B cell (primary cell): ENCODE data around the gene NPPA. TPM values are rescaled to one million over a fixed set of nuclear protein-coding genes. Genes with fewer than 3 reads are reported as not detected.

ENCODE experiments used
- ATAC-seq: fragments of 200-7000 bp; cut with Tn5 transposase; one replicate; pipeline ENCODE4 v1.10.0; 2021; ENCODE audit warnings: low read depth, mild to moderate bottlenecking, moderate number of reproducible peaks, moderate library complexity
- CTCF ChIA-PET: fragments of 350-600 bp; sonication (Branson Sonifier 250); formaldehyde crosslinking; loops from one replicate; lab custom pipeline; 2021; ENCODE audit warnings: antibody characterized with exemption, inconsistent platforms; lab: Charles Lee
- POLR2A ChIA-PET: fragments of 350-600 bp; sonication (Branson Sonifier 250); formaldehyde crosslinking; loops from one replicate; lab custom pipeline; 2021; ENCODE audit warnings: antibody characterized with exemption; lab: Charles Lee
- DNase-seq: peaks from one replicate; pipeline ENCODE4 v3.0.0; 2013
- H2AFZ ChIP-seq: 2 replicates; pipeline ENCODE4 v1.6.1; 2012; ENCODE audit warnings: mild to moderate bottlenecking, low read depth, low read length; ENCODE audit not compliant: insufficient read depth, poor library complexity, severe bottlenecking
- H3K27ac ChIP-seq, 2 donors: 1 replicate in 1 of 2; 2 replicates in 1 of 2; pipeline ENCODE4 v1.5.1; 2012 to 2013; ENCODE audit warnings: low read length in 2 of 2, mild to moderate bottlenecking in 2 of 2, moderate library complexity in 1 of 2
- H3K27me3 ChIP-seq, 4 experiments: fragments of 200-600 bp in 1 of 4; sonication (generic) in 1 of 4; replicated peaks in 1 of 4; 1 replicate in 2 of 4; 2 replicates in 2 of 4; pipeline versions ENCODE4 v1.6.1 to v1.7.0; 2013 to 2016; ENCODE audit warnings: low read length in 3 of 4, mild to moderate bottlenecking in 2 of 4, mixed read lengths in 1 of 4, moderate library complexity in 1 of 4; ENCODE audit not compliant: insufficient read depth in 4 of 4, control insufficient read depth in 3 of 4; ENCODE audit errors: control extremely low read depth in 1 of 4
- H3K36me3 ChIP-seq, 2 experiments: replicated peaks in 1 of 2; 1 replicate in 1 of 2; 2 replicates in 1 of 2; pipeline versions ENCODE4 v1.6.1 to v1.7.1; 2013; ENCODE audit warnings: low read length in 1 of 2; ENCODE audit not compliant: insufficient read depth in 2 of 2, control insufficient read depth in 1 of 2; ENCODE audit errors: control extremely low read depth in 1 of 2, extremely low read depth in 1 of 2
- H3K4me1 ChIP-seq, 2 donors: fragments of 200-600 bp in 1 of 2; sonication (generic) in 1 of 2; 1 replicate in 1 of 2; 2 replicates in 1 of 2; pipeline versions ENCODE4 v1.5.1 to v1.6.1; 2013 to 2017; ENCODE audit warnings: low read length in 2 of 2; ENCODE audit not compliant: control insufficient read depth in 2 of 2, insufficient read depth in 2 of 2
- H3K4me2 ChIP-seq: replicated peaks from 2 replicates; pipeline ENCODE3; 2012; ENCODE audit warnings: mild to moderate bottlenecking, low read depth, low read length; ENCODE audit not compliant: poor library complexity, severe bottlenecking
- H3K4me3 ChIP-seq, 5 experiments: fragments of 200-600 bp in 1 of 5; sonication (generic) in 1 of 5; 1 replicate in 3 of 5; 2 replicates in 2 of 5; pipeline versions ENCODE4 v1.5.1 to v1.7.0; 2011 to 2016; ENCODE audit warnings: low read length in 4 of 5, mild to moderate bottlenecking in 4 of 5, low read depth in 2 of 5, control low read depth in 1 of 5, moderate library complexity in 1 of 5; ENCODE audit not compliant: insufficient read depth in 1 of 5; ENCODE audit errors: control extremely low read depth in 1 of 5, extremely low read depth in 1 of 5
- H3K79me2 ChIP-seq: fragments of 200-600 bp; sonication (generic); one replicate; pipeline ENCODE4 v1.6.0; 2016; ENCODE audit warnings: low read length; ENCODE audit not compliant: control insufficient read depth, insufficient read depth
- H3K9ac ChIP-seq: fragments of 200-600 bp; sonication (generic); 2 replicates; pipeline ENCODE4 v1.6.1; 2017; ENCODE audit warnings: mild to moderate bottlenecking, low read length, moderate library complexity
- H3K9me3 ChIP-seq, 3 donors: one replicate each; pipeline versions ENCODE4 v1.6.1 to v1.7.1; 2013; ENCODE audit warnings: low read length in 2 of 3; ENCODE audit not compliant: control insufficient read depth in 2 of 3, insufficient read depth in 1 of 3; ENCODE audit errors: control extremely low read depth in 1 of 3
- H4K20me1 ChIP-seq: 2 replicates; pipeline ENCODE4 v1.6.0; 2012; ENCODE audit warnings: mild to moderate bottlenecking, low read length; ENCODE audit not compliant: insufficient read depth, control insufficient read depth, poor library complexity, severe bottlenecking
- H3K27ac Mint-ChIP-seq: one replicate; pipeline ENCODE4 v1.8.0; 2021; ENCODE audit warnings: mixed read lengths
- H3K27me3 Mint-ChIP-seq: one replicate; pipeline ENCODE4 v1.8.0; 2021; ENCODE audit warnings: mixed read lengths
- H3K4me1 Mint-ChIP-seq: one replicate; pipeline ENCODE4 v1.8.0; 2021; ENCODE audit warnings: mixed read lengths
- H3K4me3 Mint-ChIP-seq: one replicate; pipeline ENCODE4 v1.8.0; 2021; ENCODE audit warnings: mixed read lengths
- H3K9me3 Mint-ChIP-seq: one replicate; pipeline ENCODE4 v1.8.0; 2022; ENCODE audit warnings: mixed read lengths; ENCODE audit not compliant: insufficient read depth
- EZH2 ChIP-seq: IDR thresholded peaks from 2 replicates; pipeline ENCODE4 v1.6.1; 2012; ENCODE audit warnings: borderline replicate concordance, low read depth, mild to moderate bottlenecking, moderate library complexity, low read length; ENCODE audit not compliant: insufficient read depth, poor library complexity, severe bottlenecking
- WGBS: methylation state at CpG from one replicate; pipeline ENCODE4 v1.1.5; 2013; ENCODE audit warnings: missing lambda C conversion rate; ENCODE audit not compliant: insufficient coverage; 5-methylcytosine and 5-hydroxymethylcytosine counted together
- intact Hi-C: fragments of 100-400 bp; cut with micrococcal nuclease; formaldehyde crosslinking; loops from one replicate; pipeline ENCODE4 v1.10.0; 2022
- polyA plus RNA-seq: library from polyadenylated mRNA; depleted of rRNA; stranded (reverse); fragments of >200 nt; gene quantifications from 2 replicates; pipeline ENCODE4 v1.2.3, GENCODE V29; 2012
- total RNA-seq, 2 donors: library from RNA; stranded (reverse); fragments of 120-200 nt in 1 of 2; gene quantifications; 1 replicate in 1 of 2; 2 replicates in 1 of 2; pipeline versions ENCODE4 v1.2.3 to v1.2.4, GENCODE V29; 2013 to 2022
- TF ChIP-seq, protein P1 (sequence below): fragments of 200-600 bp; IDR thresholded peaks from one replicate; pipeline ENCODE4 v1.8.0; 2022; ENCODE audit warnings: antibody characterized with exemption, mild to moderate bottlenecking

NPPA gene
- total and polyA plus RNA-seq, 2 donors (not counting 1 experiment from before 2014, with no cell fraction given): not detected

DNA sequence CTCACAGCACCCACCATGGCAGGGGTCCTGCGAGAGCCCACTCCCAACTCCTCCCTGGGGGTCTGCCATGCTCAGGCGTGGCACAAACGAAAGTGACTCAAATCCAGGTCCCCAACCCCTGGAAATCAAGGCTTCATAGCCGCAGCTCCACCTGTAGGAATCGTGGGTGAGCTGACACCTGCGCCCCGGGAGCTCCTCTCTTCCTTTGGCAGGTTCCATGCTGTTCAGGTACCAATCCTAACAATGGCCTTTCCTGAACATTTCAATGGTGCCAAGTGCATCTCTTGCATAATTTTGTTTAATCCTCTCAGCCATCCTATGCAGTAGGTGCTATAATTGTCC is 40.1 kb upstream of the NPPA start:
- Histone ChIP-seq H3K9me3 (no peaks in the 10 kb centered on the region), H3K27ac (no peak overlapping the region), H4K20me1 (no peaks in the 10 kb centered on the region), H3K79me2 (no peaks in the 10 kb centered on the region), H3K4me3 (no peak overlapping the region), H3K4me2 (no peak overlapping the region), H3K9ac (no peak overlapping the region), H3K27me3 (no peaks in the 10 kb centered on the region), H3K36me3 (no peaks in the 10 kb centered on the region), H2AFZ (no peak overlapping the region), H3K4me1 (no peaks in the 10 kb centered on the region)
- WGBS: 96% methylated on average over 7 of the region's 7 CpGs
- ATAC-seq (no peak), DNase-seq (no peak)
- Mint-ChIP-seq H3K27me3 (peaks cover 6% of the 10 kb centered on the region), H3K4me1 (no peaks in the 10 kb centered on the region), H3K9me3 (no peaks in the 10 kb centered on the region), H3K27ac (no peak overlapping the region), H3K4me3 (no peak overlapping the region)
- POLR2A ChIA-PET: no interaction called here
- TF ChIP-seq, protein P1, sequence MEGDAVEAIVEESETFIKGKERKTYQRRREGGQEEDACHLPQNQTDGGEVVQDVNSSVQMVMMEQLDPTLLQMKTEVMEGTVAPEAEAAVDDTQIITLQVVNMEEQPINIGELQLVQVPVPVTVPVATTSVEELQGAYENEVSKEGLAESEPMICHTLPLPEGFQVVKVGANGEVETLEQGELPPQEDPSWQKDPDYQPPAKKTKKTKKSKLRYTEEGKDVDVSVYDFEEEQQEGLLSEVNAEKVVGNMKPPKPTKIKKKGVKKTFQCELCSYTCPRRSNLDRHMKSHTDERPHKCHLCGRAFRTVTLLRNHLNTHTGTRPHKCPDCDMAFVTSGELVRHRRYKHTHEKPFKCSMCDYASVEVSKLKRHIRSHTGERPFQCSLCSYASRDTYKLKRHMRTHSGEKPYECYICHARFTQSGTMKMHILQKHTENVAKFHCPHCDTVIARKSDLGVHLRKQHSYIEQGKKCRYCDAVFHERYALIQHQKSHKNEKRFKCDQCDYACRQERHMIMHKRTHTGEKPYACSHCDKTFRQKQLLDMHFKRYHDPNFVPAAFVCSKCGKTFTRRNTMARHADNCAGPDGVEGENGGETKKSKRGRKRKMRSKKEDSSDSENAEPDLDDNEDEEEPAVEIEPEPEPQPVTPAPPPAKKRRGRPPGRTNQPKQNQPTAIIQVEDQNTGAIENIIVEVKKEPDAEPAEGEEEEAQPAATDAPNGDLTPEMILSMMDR: no peak
- no peak for TF ChIP-seq EZH2
- intact Hi-C loops: no loop called here
- CTCF ChIA-PET: interaction anchor here (0.8 kb wide), 1 partner anchor 49 kb away, joined by 3 read pairs; no protein-coding TSS in a partner anchor

DNA sequence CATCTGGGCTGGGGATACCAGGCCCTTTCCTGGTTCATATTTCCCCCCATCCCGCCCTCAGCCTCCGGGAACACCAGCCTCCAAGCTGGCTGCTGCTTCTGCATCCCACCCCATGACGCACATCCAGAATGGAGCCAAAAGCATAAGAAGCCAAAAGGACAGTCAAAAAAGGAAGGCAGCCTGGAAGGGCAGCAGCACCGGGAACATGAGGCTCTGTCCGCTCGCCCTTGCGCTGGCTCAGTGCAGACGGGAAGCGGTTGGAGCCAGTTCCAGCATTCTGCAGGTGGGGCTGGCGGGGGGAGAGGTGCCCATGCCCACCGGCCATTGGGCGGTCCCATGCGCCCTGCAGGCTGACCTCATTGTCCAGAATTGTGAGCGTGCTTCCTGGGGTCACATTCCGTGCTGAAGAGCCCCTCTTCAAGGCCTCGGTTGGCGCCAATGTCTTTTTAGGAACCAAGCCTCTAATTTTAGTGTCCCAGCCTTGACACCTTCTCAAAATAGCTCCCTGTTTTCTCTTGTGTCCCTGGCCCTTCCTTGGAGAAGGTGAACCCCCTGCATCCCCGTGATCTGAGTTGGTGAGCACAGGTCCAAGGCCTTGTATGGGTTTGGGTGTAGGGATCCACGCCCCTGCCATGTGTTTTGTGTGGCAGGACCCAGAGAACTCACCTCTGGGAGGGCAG is 39.5 kb upstream of the NPPA start:
- ChIA-PET CTCF (interaction anchor here (0.8 kb wide), 1 partner anchor 48 kb away, joined by 3 read pairs; no protein-coding TSS in a partner anchor), POLR2A (interaction anchor here (0.6 kb wide), 1 partner anchor 20 kb away, joined by 12 read pairs; no protein-coding TSS in a partner anchor)
- Histone ChIP-seq H3K4me3 (no peak overlapping the region), H3K4me1 (no peaks in the 10 kb centered on the region), H3K9ac (no peak overlapping the region), H3K4me2 (no peak overlapping the region), H3K9me3 (no peaks in the 10 kb centered on the region), H2AFZ (no peak overlapping the region), H3K79me2 (no peaks in the 10 kb centered on the region), H3K27ac (no peak overlapping the region), H3K36me3 (no peaks in the 10 kb centered on the region), H3K27me3 (no peaks in the 10 kb centered on the region), H4K20me1 (no peaks in the 10 kb centered on the region)
- Mint-ChIP-seq H3K4me3 (no peak overlapping the region), H3K4me1 (no peaks in the 10 kb centered on the region), H3K27ac (no peak overlapping the region), H3K27me3 (peaks cover 6% of the 10 kb centered on the region), H3K9me3 (no peaks in the 10 kb centered on the region)
- intact Hi-C loops: no loop called here
- TF ChIP-seq, protein P1: no peak
- no peak for TF ChIP-seq EZH2
- DNase-seq: no peak
- WGBS: 92% methylated on average over 18 of the region's 19 CpGs
- no peak for ATAC-seq
